GM23338 (cell line): ENCODE results near the gene CDK3. TPM values are rescaled to one million over a fixed set of nuclear protein-coding genes. Genes with fewer than 3 reads are reported as not detected.

Source experiments
- ATAC-seq: fragments of 200-7000 bp; cut with Tn5 transposase; 3 replicates; pipeline ENCODE4 v1.9.1; 2020
- DNase-seq: peaks from one replicate; pipeline ENCODE4 v3.0.0-alpha.2; 2015; ENCODE audit warnings: low spot score
- H2AFZ ChIP-seq: fragments of 200-600 bp; sonication (generic); 2 replicates; pipeline ENCODE4 v1.8.0; 2016; ENCODE audit warnings: antibody characterized with exemption, mild to moderate bottlenecking, moderate library complexity
- H3F3A ChIP-seq: fragments of 200-600 bp; sonication (generic); replicated peaks from 2 replicates; pipeline ENCODE4 v1.8.0; 2017; ENCODE audit warnings: antibody characterized with exemption, mixed run types, low read depth
- H3K27ac ChIP-seq: fragments of 200-600 bp; sonication (generic); 2 replicates; pipeline ENCODE4 v1.6.1; 2016; ENCODE audit warnings: low read depth
- H3K27me3 ChIP-seq: fragments of 200-600 bp; sonication (generic); 2 replicates; pipeline ENCODE4 v1.8.0; 2016; ENCODE audit warnings: mild to moderate bottlenecking, mixed run types, moderate library complexity; ENCODE audit not compliant: insufficient read depth
- H3K36me3 ChIP-seq: fragments of 200-600 bp; sonication (generic); 2 replicates; pipeline ENCODE4 v1.8.0; 2016; ENCODE audit warnings: mild to moderate bottlenecking; ENCODE audit not compliant: insufficient read depth
- H3K4me1 ChIP-seq: fragments of 200-600 bp; sonication (generic); 2 replicates; pipeline ENCODE4 v1.8.0; 2016; ENCODE audit warnings: mild to moderate bottlenecking, moderate library complexity; ENCODE audit not compliant: insufficient read depth
- H3K4me2 ChIP-seq: fragments of 200-600 bp; sonication (generic); 2 replicates; pipeline ENCODE4 v1.7.1; 2017; ENCODE audit warnings: mixed run types
- H3K4me3 ChIP-seq: fragments of 200-600 bp; sonication (generic); 2 replicates; pipeline ENCODE4 v1.6.1; 2016; ENCODE audit warnings: mixed run types
- H3K79me2 ChIP-seq: fragments of 200-600 bp; sonication (generic); replicated peaks from 2 replicates; pipeline ENCODE4 v1.8.0; 2017; ENCODE audit warnings: mild to moderate bottlenecking; ENCODE audit not compliant: insufficient read depth
- H3K9me2 ChIP-seq: fragments of 200-600 bp; sonication (generic); 2 replicates; pipeline ENCODE4 v1.8.0; 2017; ENCODE audit not compliant: insufficient read depth
- H4K20me1 ChIP-seq: fragments of 200-600 bp; sonication (generic); replicated peaks from 2 replicates; pipeline ENCODE4 v1.8.0; 2017; ENCODE audit warnings: mild to moderate bottlenecking; ENCODE audit not compliant: insufficient read depth
- H3K27ac Mint-ChIP-seq: 2 replicates; pipeline ENCODE4 v1.8.0; 2020; ENCODE audit warnings: inconsistent platforms, mild to moderate bottlenecking, moderate library complexity, mixed read lengths
- H3K27me3 Mint-ChIP-seq: 3 replicates; pipeline ENCODE4 v1.8.0; 2022; ENCODE audit warnings: low read depth, mild to moderate bottlenecking, moderate library complexity, mixed read lengths, inconsistent platforms; ENCODE audit not compliant: insufficient read depth, poor library complexity
- H3K36me3 Mint-ChIP-seq: 3 replicates; pipeline ENCODE4 v1.8.0; 2021; ENCODE audit warnings: low read depth, mild to moderate bottlenecking, inconsistent platforms, moderate library complexity, mixed read lengths
- H3K4me1 Mint-ChIP-seq: 3 replicates; pipeline ENCODE4 v1.8.0; 2020; ENCODE audit warnings: mild to moderate bottlenecking, inconsistent platforms, mixed read lengths
- H3K4me3 Mint-ChIP-seq: 3 replicates; pipeline ENCODE4 v1.8.0; 2021; ENCODE audit warnings: moderate library complexity, mild to moderate bottlenecking, inconsistent platforms, mixed read lengths
- H3K9me3 Mint-ChIP-seq: 3 replicates; pipeline ENCODE4 v1.8.0; 2020; ENCODE audit warnings: moderate library complexity, mild to moderate bottlenecking, inconsistent platforms, mixed read lengths
- CREB1 ChIP-seq: fragments of 250-450 bp; sonication (Bioruptor Pico); IDR thresholded peaks from 2 replicates; pipeline ENCODE4 v1.5.0; 2020; ENCODE audit warnings: low read depth, mild to moderate bottlenecking, moderate library complexity
- ETS1 ChIP-seq: IDR thresholded peaks from 2 replicates; pipeline ENCODE4 v1.6.1; 2016; ENCODE audit warnings: antibody characterized with exemption
- POLR2AphosphoS5 ChIP-seq: IDR thresholded peaks from 2 replicates; pipeline ENCODE4 v1.6.1; 2016; ENCODE audit warnings: antibody characterized with exemption, low read depth
- STAT1 ChIP-seq: IDR thresholded peaks from one replicate; pipeline ENCODE4 v1.6.1; 2016; ENCODE audit warnings: antibody characterized with exemption; ENCODE audit not compliant: unreplicated experiment
- ZNF114 ChIP-seq: fragments of 250-450 bp; sonication (Bioruptor Pico); IDR thresholded peaks from 2 replicates; pipeline ENCODE4 v1.5.0; 2020; ENCODE audit warnings: mild to moderate bottlenecking, moderate library complexity
- polyA plus RNA-seq: library from polyadenylated mRNA; unstranded; fragments of >200 nt; fragmentation: Nextera tagmentation; extraction: Ambion mirVana; gene quantifications from 2 replicates; pipeline ENCODE4 v1.2.1, GENCODE V29; 2016
- total RNA-seq: library from RNA; depleted of rRNA; stranded (reverse); fragments of >200 nt; shearing (Covaris generic); gene quantifications from 2 replicates; pipeline ENCODE4 v1.2.3, GENCODE V29; 2014
- TF ChIP-seq, protein P1 (sequence below): IDR thresholded peaks from one replicate; pipeline ENCODE4 v1.6.1; 2018; ENCODE audit warnings: antibody characterized with exemption; ENCODE audit not compliant: unreplicated experiment
- TF ChIP-seq, protein P2 (sequence below), 2 experiments: fragments of 200-600 bp in 1 of 2; sonication (generic) in 1 of 2; conservative IDR thresholded peaks; 2 replicates each; pipeline versions ENCODE4 v1.5.1 to v1.6.1; 2016 to 2017; ENCODE audit warnings: antibody characterized with exemption in 2 of 2, low read depth in 2 of 2, mild to moderate bottlenecking in 2 of 2, moderate library complexity in 1 of 2

The CDK3 gene
- total and polyA plus RNA-seq, 2 experiments from 2014 or later, result 7.9 to 10.2 TPM

- H3K27me3 Mint-ChIP-seq, result peaks cover 24% of the 10 kb centered on the region
- peaks cover 44% of the 10 kb centered on the region for H3K4me1 Mint-ChIP-seq
- peaks cover 64% of the 10 kb centered on the region for H3K79me2 ChIP-seq
- peak within 1 kb of the TSS; percentile 81 for H3K4me3 ChIP-seq
- peak within 1 kb of the TSS; percentile 89 for H2AFZ ChIP-seq
- H3K27ac Mint-ChIP-seq, result peak within 1 kb of the TSS; percentile 99
- peaks cover 37% of the 10 kb centered on the region for H3K4me1 ChIP-seq
- no peaks in the 10 kb centered on the region for H3K9me2 ChIP-seq
- peaks cover 20% of the 10 kb centered on the region for H3F3A ChIP-seq
- H3K4me3 Mint-ChIP-seq, result peak within 1 kb of the TSS; percentile 95
- TF ChIP-seq, protein P1, sequence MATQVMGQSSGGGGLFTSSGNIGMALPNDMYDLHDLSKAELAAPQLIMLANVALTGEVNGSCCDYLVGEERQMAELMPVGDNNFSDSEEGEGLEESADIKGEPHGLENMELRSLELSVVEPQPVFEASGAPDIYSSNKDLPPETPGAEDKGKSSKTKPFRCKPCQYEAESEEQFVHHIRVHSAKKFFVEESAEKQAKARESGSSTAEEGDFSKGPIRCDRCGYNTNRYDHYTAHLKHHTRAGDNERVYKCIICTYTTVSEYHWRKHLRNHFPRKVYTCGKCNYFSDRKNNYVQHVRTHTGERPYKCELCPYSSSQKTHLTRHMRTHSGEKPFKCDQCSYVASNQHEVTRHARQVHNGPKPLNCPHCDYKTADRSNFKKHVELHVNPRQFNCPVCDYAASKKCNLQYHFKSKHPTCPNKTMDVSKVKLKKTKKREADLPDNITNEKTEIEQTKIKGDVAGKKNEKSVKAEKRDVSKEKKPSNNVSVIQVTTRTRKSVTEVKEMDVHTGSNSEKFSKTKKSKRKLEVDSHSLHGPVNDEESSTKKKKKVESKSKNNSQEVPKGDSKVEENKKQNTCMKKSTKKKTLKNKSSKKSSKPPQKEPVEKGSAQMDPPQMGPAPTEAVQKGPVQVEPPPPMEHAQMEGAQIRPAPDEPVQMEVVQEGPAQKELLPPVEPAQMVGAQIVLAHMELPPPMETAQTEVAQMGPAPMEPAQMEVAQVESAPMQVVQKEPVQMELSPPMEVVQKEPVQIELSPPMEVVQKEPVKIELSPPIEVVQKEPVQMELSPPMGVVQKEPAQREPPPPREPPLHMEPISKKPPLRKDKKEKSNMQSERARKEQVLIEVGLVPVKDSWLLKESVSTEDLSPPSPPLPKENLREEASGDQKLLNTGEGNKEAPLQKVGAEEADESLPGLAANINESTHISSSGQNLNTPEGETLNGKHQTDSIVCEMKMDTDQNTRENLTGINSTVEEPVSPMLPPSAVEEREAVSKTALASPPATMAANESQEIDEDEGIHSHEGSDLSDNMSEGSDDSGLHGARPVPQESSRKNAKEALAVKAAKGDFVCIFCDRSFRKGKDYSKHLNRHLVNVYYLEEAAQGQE, result no peak
- TF ChIP-seq CREB1 (CRISPR knock-in tag) (peak; percentile 50; the same call in 1 of the 2 replicates), STAT1 (no peak), POLR2AphosphoS5 (peak; percentile 79), ZNF114 (CRISPR knock-in tag) (no peak), ETS1 (peak; percentile 51; the same call in 1 of the 2 replicates)
- TF ChIP-seq, protein P2, sequence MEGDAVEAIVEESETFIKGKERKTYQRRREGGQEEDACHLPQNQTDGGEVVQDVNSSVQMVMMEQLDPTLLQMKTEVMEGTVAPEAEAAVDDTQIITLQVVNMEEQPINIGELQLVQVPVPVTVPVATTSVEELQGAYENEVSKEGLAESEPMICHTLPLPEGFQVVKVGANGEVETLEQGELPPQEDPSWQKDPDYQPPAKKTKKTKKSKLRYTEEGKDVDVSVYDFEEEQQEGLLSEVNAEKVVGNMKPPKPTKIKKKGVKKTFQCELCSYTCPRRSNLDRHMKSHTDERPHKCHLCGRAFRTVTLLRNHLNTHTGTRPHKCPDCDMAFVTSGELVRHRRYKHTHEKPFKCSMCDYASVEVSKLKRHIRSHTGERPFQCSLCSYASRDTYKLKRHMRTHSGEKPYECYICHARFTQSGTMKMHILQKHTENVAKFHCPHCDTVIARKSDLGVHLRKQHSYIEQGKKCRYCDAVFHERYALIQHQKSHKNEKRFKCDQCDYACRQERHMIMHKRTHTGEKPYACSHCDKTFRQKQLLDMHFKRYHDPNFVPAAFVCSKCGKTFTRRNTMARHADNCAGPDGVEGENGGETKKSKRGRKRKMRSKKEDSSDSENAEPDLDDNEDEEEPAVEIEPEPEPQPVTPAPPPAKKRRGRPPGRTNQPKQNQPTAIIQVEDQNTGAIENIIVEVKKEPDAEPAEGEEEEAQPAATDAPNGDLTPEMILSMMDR (conservative IDR thresholded peaks at IDR 0.05; ENCODE audit: low read depth in 2 of 2), result peak in 1 of 2 experiments; percentile 15; a peak in 1 of 4 replicates
- peaks cover 17% of the 10 kb centered on the region; the same call in 2 of the 3 replicates for H3K36me3 Mint-ChIP-seq
- DNase-seq (peak; percentile 98), ATAC-seq (peak; percentile 88)
- H3K9me3 Mint-ChIP-seq, result no peaks in the 10 kb centered on the region
- no peaks in the 10 kb centered on the region for H3K27me3 ChIP-seq
- H3K4me2 ChIP-seq, result peak within 1 kb of the TSS; percentile 82
- no peaks in the 10 kb centered on the region for H4K20me1 ChIP-seq
- H3K36me3 ChIP-seq, result no peaks in the 10 kb centered on the region
- peak within 1 kb of the TSS; percentile 98 for H3K27ac ChIP-seq
Observed at GRCh38 chr17:75978938-75979704, 21.5 kb upstream of the CDK3 start, which contains the start of the genes ACOX1 and TEN1. Gene ACOX1 (minus strand): TSS chr17:75979166. CDS start chr17:75979073, 93 bp downstream. Gene TEN1 (plus strand): TSS chr17:75979240. CDS start chr17:75986193, 6,953 bp downstream.
